Lung (tissue), 12 donors: ENCODE measurements around the gene TACR2. TPM values are rescaled to one million over a fixed set of nuclear protein-coding genes. Genes with fewer than 3 reads are reported as not detected.
A peak's percentile ranks its signal among the peaks of the same experiment; 100 is the strongest.

Experiments
- ATAC-seq: fragments of 200-7000 bp; cut with Tn5 transposase; one replicate; pipeline ENCODE4 v1.9.1; 2020; ENCODE audit warnings: moderate number of reproducible peaks; ENCODE audit not compliant: insufficient read depth, low FRiP score
- DNase-seq, 3 donors: peaks; one replicate each; pipeline ENCODE4 v3.0.0-alpha.2; 2013 to 2017
- H3K27ac ChIP-seq, 2 donors: one replicate each; pipeline ENCODE4 v1.5.1; 2013; ENCODE audit warnings: mild to moderate bottlenecking in 2 of 2, moderate library complexity in 2 of 2, control low read depth in 1 of 2, inconsistent platforms in 1 of 2, low read depth in 1 of 2, low read length in 1 of 2
- H3K27me3 ChIP-seq, 3 donors: one replicate each; pipeline ENCODE4 v1.5.1; 2013; ENCODE audit warnings: low read length in 2 of 3; ENCODE audit not compliant: control insufficient read depth in 3 of 3, insufficient read depth in 3 of 3
- H3K36me3 ChIP-seq, 4 donors: one replicate each; pipeline ENCODE4 v1.5.1; 2013; ENCODE audit warnings: low read length in 4 of 4, mild to moderate bottlenecking in 1 of 4, moderate library complexity in 1 of 4; ENCODE audit not compliant: control insufficient read depth in 4 of 4, insufficient read depth in 4 of 4
- H3K4me1 ChIP-seq, 5 donors: one replicate each; pipeline ENCODE4 v1.5.1; 2013; ENCODE audit warnings: low read length in 5 of 5, mild to moderate bottlenecking in 2 of 5, moderate library complexity in 1 of 5; ENCODE audit not compliant: control insufficient read depth in 5 of 5, insufficient read depth in 5 of 5
- H3K4me3 ChIP-seq: one replicate; pipeline ENCODE4 v1.5.1; 2013; ENCODE audit warnings: mild to moderate bottlenecking, control low read depth, moderate library complexity
- H3K9ac ChIP-seq, 2 donors: one replicate each; pipeline ENCODE4 v1.5.1; 2013; ENCODE audit warnings: low read length in 2 of 2, control low read depth in 1 of 2; ENCODE audit not compliant: insufficient read depth in 1 of 2
- H3K9me3 ChIP-seq, 4 donors: one replicate each; pipeline ENCODE4 v1.5.1; 2013; ENCODE audit warnings: low read length in 3 of 4, mild to moderate bottlenecking in 1 of 4, moderate library complexity in 1 of 4; ENCODE audit not compliant: control insufficient read depth in 4 of 4, insufficient read depth in 3 of 4
- CTCF ChIP-seq: IDR thresholded peaks from 2 replicates; pipeline ENCODE4 v1.5.1; 2012; ENCODE audit warnings: mild to moderate bottlenecking; ENCODE audit errors: control extremely low read depth, extremely low read depth
- WGBS, 2 donors: extraction: QIAGEN DNeasy Blood & Tissue Kit; methylation state at CpG; one replicate each; pipeline ENCODE4 v1.1.7; 2013; 5-methylcytosine and 5-hydroxymethylcytosine counted together
- polyA plus RNA-seq, 2 donors: library from polyadenylated mRNA; stranded (reverse); fragments of 200-250 nt; gene quantifications; one replicate each; pipeline ENCODE4 v1.2.1, GENCODE V29; 2013
- total RNA-seq, 2 donors: library from RNA; depleted of rRNA in 1 of 2; stranded (reverse); fragments of >200 nt in 1 of 2; gene quantifications; one replicate each; pipeline ENCODE4 v1.2.1, GENCODE V29; 2014 to 2021
- donor health status: control.
- donor health status: control.
- donor health status: Bipolar disorder and iron deficiency.
- donor health status: healthy.
- donor health status: DM: yes; HTN: yes; CAD: no.

TACR2 gene
- total and polyA plus RNA-seq, 4 donors, result 0.28 to 0.83 (median 0.50) TPM

- no peak for ATAC-seq
These were observed 44.7 kb upstream of the TACR2 start for GRCh38 chr10:69461243-69462025.

GRCh38 chr10:69460576-69461242 is 44.0 kb upstream of the TACR2 start:
- H3K27me3 ChIP-seq, result no peaks in the 10 kb centered on the region
- 80 to 89% methylated on average over 9 of the region's 9 CpGs for WGBS, 2 donors
- ATAC-seq, result no peak
- no peak overlapping the region for H3K9ac ChIP-seq
- no peaks in the 10 kb centered on the region for H3K9me3 ChIP-seq
- no peak for TF ChIP-seq CTCF
- H3K4me3 ChIP-seq, result no peak overlapping the region
- peak overlapping the region; percentile 43 to 77 for H3K27ac ChIP-seq
- DNase-seq, result no peak
- peaks cover 0 to 48% (median 3%) of the 10 kb centered on the region in 5 donors for H3K4me1 ChIP-seq
- H3K36me3 ChIP-seq, result no peaks in the 10 kb centered on the region

More at GRCh38 chr10:69461243-69462025, 44.7 kb upstream of the TACR2 start:
- DNase-seq, result peak in 1 of 3 donors; percentile 61
- H3K4me1 ChIP-seq, result peaks cover 0 to 50% (median 3%) of the 10 kb centered on the region in 5 donors
- peak overlapping the region; percentile 43 to 77 for H3K27ac ChIP-seq
- H3K27me3 ChIP-seq, result no peaks in the 10 kb centered on the region
- H3K9me3 ChIP-seq, result no peaks in the 10 kb centered on the region
- no peak overlapping the region for H3K9ac ChIP-seq
- H3K36me3 ChIP-seq, result no peaks in the 10 kb centered on the region
- TF ChIP-seq CTCF, result no peak
- H3K4me3 ChIP-seq, result no peak overlapping the region
- WGBS, 2 donors, result 77 to 80% methylated on average over 5 of the region's 5 CpGs

- ATAC-seq (no peak), DNase-seq (no peak)
- TF ChIP-seq CTCF, result no peak
- Histone ChIP-seq H3K9ac (no peak overlapping the region), H3K4me3 (no peak overlapping the region), H3K27me3 (no peaks in the 10 kb centered on the region), H3K9me3 (no peaks in the 10 kb centered on the region), H3K36me3 (no peaks in the 10 kb centered on the region), H3K4me1 (peaks cover 0 to 44% (median 3%) of the 10 kb centered on the region in 5 donors), H3K27ac (peak overlapping the region; percentile 43 to 77)
- WGBS, 2 donors, result 82 to 89% methylated on average over 12 of the region's 12 CpGs
These were observed 43.3 kb upstream of the TACR2 start for GRCh38 chr10:69459893-69460575.
